Panc1 (cell line): ENCODE results near the gene DSG1. TPM values are rescaled to one million over a fixed set of nuclear protein-coding genes. Genes with fewer than 3 reads are reported as not detected.
A peak's percentile ranks its signal among the peaks of the same experiment; 100 is the strongest.

Experiments used
- ATAC-seq: fragments of 200-7000 bp; cut with Tn5 transposase; 2 replicates; pipeline ENCODE4 v1.9.1; 2020; ENCODE audit warnings: mild to moderate bottlenecking, moderate library complexity
- BruUV-seq: library from RNA; stranded (reverse); fragments of 400-500 nt; replicated peaks from 2 replicates; lab custom pipeline; 2021; lab: Mats Ljungman, UMichigan
- CTCF ChIA-PET: fragments of 300-600 bp; sonication (Branson Sonifier 250); formaldehyde crosslinking; loops from one replicate; lab custom pipeline; 2022; ENCODE audit warnings: antibody characterized with exemption; lab: Charles Lee
- POLR2A ChIA-PET: fragments of 300-600 bp; sonication (Branson Sonifier 250); formaldehyde crosslinking; loops from one replicate; lab custom pipeline; 2022; ENCODE audit warnings: antibody characterized with exemption; lab: Charles Lee
- DNase-seq: peaks from one replicate; pipeline ENCODE4 v3.0.0-alpha.2; 2010; ENCODE audit warnings: low read depth, low spot score
- H3K27ac ChIP-seq: 2 replicates; pipeline ENCODE4 v1.5.1; 2011; ENCODE audit warnings: mild to moderate bottlenecking, low read length, inconsistent platforms
- H3K27me3 ChIP-seq: fragments of 200-500 bp; sonication (Bioruptor generic); 2 replicates; pipeline ENCODE4 v1.6.0; 2014; ENCODE audit warnings: low read length, inconsistent platforms; ENCODE audit not compliant: control insufficient read depth, insufficient read depth
- H3K36me3 ChIP-seq: fragments of 200-500 bp; sonication (Bioruptor generic); 2 replicates; pipeline ENCODE4 v1.5.1; 2014; ENCODE audit warnings: inconsistent platforms, mild to moderate bottlenecking, low read length, moderate library complexity; ENCODE audit not compliant: control insufficient read depth, insufficient read depth
- H3K4me1 ChIP-seq: 2 replicates; pipeline ENCODE4 v1.5.1; 2011; ENCODE audit warnings: inconsistent platforms, mild to moderate bottlenecking, low read length, moderate library complexity; ENCODE audit not compliant: control insufficient read depth, insufficient read depth
- H3K4me3 ChIP-seq, 2 experiments: 2 replicates each; pipeline ENCODE4 v1.5.1; 2011 to 2012; ENCODE audit warnings: low read depth in 2 of 2, low read length in 2 of 2, mild to moderate bottlenecking in 2 of 2, inconsistent platforms in 1 of 2, moderate library complexity in 1 of 2
- H3K9me3 ChIP-seq: fragments of 200-500 bp; sonication (Bioruptor generic); 2 replicates; pipeline ENCODE4 v1.5.1; 2014; ENCODE audit warnings: low read depth, mild to moderate bottlenecking, inconsistent platforms, low read length, moderate library complexity; ENCODE audit not compliant: control insufficient read depth, insufficient read depth
- CTCF ChIP-seq: fragments of 450-650 bp; IDR thresholded peaks from 2 replicates; pipeline ENCODE4 v1.5.1; 2017; ENCODE audit warnings: mild to moderate bottlenecking
- POLR2AphosphoS5 ChIP-seq: IDR thresholded peaks from 2 replicates; pipeline ENCODE4 v1.6.1; 2012; ENCODE audit warnings: mild to moderate bottlenecking, low read depth, low read length, moderate library complexity
- REST ChIP-seq, 2 experiments: IDR thresholded peaks; 2 replicates each; pipeline ENCODE4 v1.6.1; 2011 to 2012; ENCODE audit warnings: low read depth in 2 of 2, control low read depth in 1 of 2, low read length in 1 of 2, mild to moderate bottlenecking in 1 of 2, moderate library complexity in 1 of 2; ENCODE audit not compliant: insufficient read depth in 1 of 2
- SIN3A ChIP-seq: IDR thresholded peaks from 2 replicates; pipeline ENCODE4 v1.6.1; 2012; ENCODE audit warnings: low read depth, mild to moderate bottlenecking, low read length, moderate library complexity, borderline replicate concordance; ENCODE audit not compliant: insufficient read depth
- TCF7L2 ChIP-seq: IDR thresholded peaks from 2 replicates; pipeline ENCODE4 v1.6.1; 2011; ENCODE audit warnings: mild to moderate bottlenecking, low read depth, low read length, inconsistent platforms
- in situ Hi-C: cut with HindIII; loops from 2 replicates; pipeline ENCODE4 v1.10.0; 2016; ENCODE audit warnings: low sequenced_read_pairs, low pct_unique_long_range_greater_than_20kb
- intact Hi-C: fragments of 100-400 bp; cut with micrococcal nuclease; formaldehyde crosslinking; loops from one replicate; pipeline ENCODE4 v1.10.0; 2022; ENCODE audit not compliant: unreplicated experiment
- total RNA-seq: library from RNA; stranded (reverse); gene quantifications from one replicate; pipeline ENCODE4 v1.2.1, GENCODE V29; 2021; ENCODE audit not compliant: unreplicated experiment

The DSG1 gene
- total RNA-seq, 1 experiment from 2014 or later: not detected

- Histone ChIP-seq H3K4me1 (no peaks in the 10 kb centered on the region), H3K36me3 (no peaks in the 10 kb centered on the region), H3K27ac (no peak overlapping the region), H3K4me3 (no peak overlapping the region), H3K27me3 (no peaks in the 10 kb centered on the region), H3K9me3 (no peaks in the 10 kb centered on the region)
- BruUV-seq: no TSS peak
- in situ Hi-C loops: no loop called here
- DNase-seq (peak; percentile 4), ATAC-seq (no peak)
- ChIA-PET CTCF (no interaction called here), POLR2A (no interaction called here)
- TF ChIP-seq POLR2AphosphoS5: no peak
- intact Hi-C loops: no loop called here
Observed at GRCh38 chr18:31325051-31325450, 7.1 kb downstream of the DSG1 start.

GRCh38 chr18:31329787-31330438 lies 12.0 kb downstream of the DSG1 start:
- intact Hi-C loops: no loop called here
- no peaks in the 10 kb centered on the region for H3K36me3 ChIP-seq
- CTCF ChIA-PET: no interaction called here
- in situ Hi-C loops: no loop called here
- ATAC-seq: no peak
- H3K4me1 ChIP-seq: no peaks in the 10 kb centered on the region
- DNase-seq: no peak
- H3K27ac ChIP-seq: no peak overlapping the region
- no peaks in the 10 kb centered on the region for H3K27me3 ChIP-seq
- POLR2A ChIA-PET: no interaction called here
- H3K4me3 ChIP-seq: no peak overlapping the region
- no TSS peak for BruUV-seq
- H3K9me3 ChIP-seq: no peaks in the 10 kb centered on the region
- TF ChIP-seq SIN3A (no peak), CTCF (no peak), TCF7L2 (no peak), REST (IDR thresholded peaks at IDR 0.05; ENCODE audit: insufficient read depth in 1 of 2, low read depth in 2 of 2, low read length in 1 of 2) (no peak), POLR2AphosphoS5 (no peak)

- H3K4me3 ChIP-seq: no peak overlapping the region
Observed at GRCh38 chr18:31343454-31343853, 25.5 kb downstream of the DSG1 start.

More at GRCh38 chr18:31343454-31343853, 25.5 kb downstream of the DSG1 start:
- Histone ChIP-seq H3K36me3 (no peaks in the 10 kb centered on the region), H3K27me3 (no peaks in the 10 kb centered on the region), H3K4me1 (no peaks in the 10 kb centered on the region), H3K9me3 (no peaks in the 10 kb centered on the region), H3K27ac (no peak overlapping the region)
- no peak for ATAC-seq
- ChIA-PET POLR2A (no interaction called here), CTCF (no interaction called here)
- intact Hi-C loops (no loop called here), in situ Hi-C loops (no loop called here)
- no peak for DNase-seq
- no TSS peak for BruUV-seq
- no peak for TF ChIP-seq REST (IDR thresholded peaks at IDR 0.05; ENCODE audit: insufficient read depth in 1 of 2, low read depth in 2 of 2, low read length in 1 of 2)
- TF ChIP-seq TCF7L2: no peak
- TF ChIP-seq SIN3A: no peak
- no peak for TF ChIP-seq POLR2AphosphoS5
